Thoracic aorta (tissue), 2 donors: ENCODE results near the gene TINAGL1. TPM values are rescaled to one million over a fixed set of nuclear protein-coding genes. Genes with fewer than 3 reads are reported as not detected.
A peak's percentile ranks its signal among the peaks of the same experiment; 100 is the strongest.

Experiments
- ATAC-seq: fragments of 150-250 bp; one replicate; pipeline ENCODE4 v1.8.0; 2017; ENCODE audit warnings: low read depth; ENCODE audit not compliant: insufficient number of reproducible peaks, low FRiP score
- DNase-seq: peaks from one replicate; pipeline ENCODE4 v3.0.0-alpha.2; 2020; ENCODE audit warnings: low spot score
- H3K27ac ChIP-seq, 2 donors: fragments of 200-600 bp; sonication (generic); 1 replicate in 1 of 2; 2 replicates in 1 of 2; pipeline ENCODE4 v1.5.1; 2016; ENCODE audit warnings: mild to moderate bottlenecking in 2 of 2, moderate library complexity in 2 of 2
- H3K27me3 ChIP-seq: fragments of 200-600 bp; sonication (generic); replicated peaks from 2 replicates; pipeline ENCODE4 v1.6.0; 2016; ENCODE audit warnings: mild to moderate bottlenecking; ENCODE audit not compliant: insufficient read depth
- H3K36me3 ChIP-seq: fragments of 200-600 bp; sonication (generic); one replicate; pipeline ENCODE4 v1.5.1; 2016
- H3K4me1 ChIP-seq, 2 donors: fragments of 200-600 bp; sonication (generic); 1 replicate in 1 of 2; 2 replicates in 1 of 2; pipeline versions ENCODE4 v1.5.1 to v1.6.0; 2016; ENCODE audit warnings: low read depth in 2 of 2, mild to moderate bottlenecking in 1 of 2; ENCODE audit not compliant: control insufficient read depth in 1 of 2
- H3K4me3 ChIP-seq: fragments of 200-600 bp; sonication (generic); 2 replicates; pipeline ENCODE4 v1.5.1; 2016; ENCODE audit warnings: mild to moderate bottlenecking
- H3K9me3 ChIP-seq: fragments of 200-600 bp; sonication (generic); 2 replicates; pipeline ENCODE4 v1.5.1; 2016
- CTCF ChIP-seq: fragments of 200-600 bp; sonication (generic); IDR thresholded peaks from one replicate; pipeline ENCODE4 v1.5.1; 2019; ENCODE audit warnings: antibody characterized with exemption
- total RNA-seq, 2 donors: library from RNA; depleted of rRNA; stranded (reverse); fragments of >200 nt; gene quantifications; one replicate each; pipeline versions ENCODE4 v1.1.0 to v1.2.3, GENCODE V29; 2016

Gene TINAGL1
- total RNA-seq, 2 donors from 2014 or later: 581 to 1,250 TPM

- no peaks in the 10 kb centered on the region for H3K27me3 ChIP-seq
- no peak overlapping the region for H3K4me3 ChIP-seq
- ATAC-seq: no peak
- H3K36me3 ChIP-seq: no peaks in the 10 kb centered on the region
- H3K9me3 ChIP-seq: no peaks in the 10 kb centered on the region
- H3K4me1 ChIP-seq: peaks cover 34 to 55% of the 10 kb centered on the region in 2 donors
- peak overlapping the region in 1 of 2 donors; percentile 58 for H3K27ac ChIP-seq
- TF ChIP-seq CTCF: no peak
- DNase-seq: no peak
Observed at GRCh38 chr1:31569596-31570173, 6.6 kb upstream of the TINAGL1 start.

GRCh38 chr1:31570228-31570627 is 6.1 kb upstream of the TINAGL1 start:
- Histone ChIP-seq H3K27me3 (no peaks in the 10 kb centered on the region), H3K4me1 (peaks cover 35 to 55% of the 10 kb centered on the region in 2 donors), H3K4me3 (no peak overlapping the region), H3K27ac (peak overlapping the region in 1 of 2 donors; percentile 41), H3K9me3 (no peaks in the 10 kb centered on the region), H3K36me3 (no peaks in the 10 kb centered on the region)
- DNase-seq: no peak
- no peak for TF ChIP-seq CTCF
- no peak for ATAC-seq

- Histone ChIP-seq H3K27me3 (no peaks in the 10 kb centered on the region), H3K27ac (peak overlapping the region; percentile 41 to 47), H3K9me3 (no peaks in the 10 kb centered on the region), H3K36me3 (no peaks in the 10 kb centered on the region), H3K4me3 (no peak overlapping the region), H3K4me1 (peaks cover 42 to 62% of the 10 kb centered on the region in 2 donors)
- DNase-seq: no peak
- no peak for TF ChIP-seq CTCF
- ATAC-seq: no peak
Observed at GRCh38 chr1:31570906-31571305, 5.4 kb upstream of the TINAGL1 start.

GRCh38 chr1:31571340-31572295 is 4.7 kb upstream of the TINAGL1 start:
- no peak for TF ChIP-seq CTCF
- no peak for ATAC-seq
- no peak for DNase-seq
- H3K4me1 ChIP-seq: peaks cover 42 to 64% of the 10 kb centered on the region in 2 donors
- no peak overlapping the region for H3K4me3 ChIP-seq
- H3K9me3 ChIP-seq: no peaks in the 10 kb centered on the region
- no peaks in the 10 kb centered on the region for H3K27me3 ChIP-seq
- peak overlapping the region; percentile 41 to 47 for H3K27ac ChIP-seq
- H3K36me3 ChIP-seq: no peaks in the 10 kb centered on the region
